ENCODE measurements around the gene MED19.
"Not testable (repeated sequence)": the region's sequence is repeated elsewhere in the genome, so short reads cannot be mapped to it uniquely, and the experiment has no call there.

The MED19 gene

GRCh38 chr11:57735619-57736298 lies 23.7 kb upstream of the MED19 start:
- Histone ChIP-seq H3K27me3 (ENCODE audit: insufficient read depth, low read depth, severe bottlenecking) (no peaks in the 10 kb centered on the region), H3K9me3 (ENCODE audit: severe bottlenecking) (no peaks in the 10 kb centered on the region), H3K27ac (no peak overlapping the region), H3K4me3 (ENCODE audit: low read depth, low read length) (no peak overlapping the region), H3K36me3 (peaks cover 40% of the 10 kb centered on the region)
- DNase-seq, result no peak
- TF ChIP-seq CTCF (IDR thresholded peaks at IDR 0.05; ENCODE audit: low read depth, low read length), result no peak

- H3K27me3 ChIP-seq (ENCODE audit: insufficient read depth, low read depth, severe bottlenecking), result no peaks in the 10 kb centered on the region
- no peaks in the 10 kb centered on the region for H3K9me3 ChIP-seq (ENCODE audit: severe bottlenecking)
- no peak for TF ChIP-seq CTCF (IDR thresholded peaks at IDR 0.05; ENCODE audit: low read depth, low read length)
- H3K27ac ChIP-seq, result no peak overlapping the region
- peaks cover 23% of the 10 kb centered on the region for H3K36me3 ChIP-seq
- H3K4me3 ChIP-seq (ENCODE audit: low read depth, low read length), result no peak overlapping the region
- no peak for DNase-seq
Measured at GRCh38 chr11:57732661-57733060, 20.6 kb upstream of the MED19 start.

- no peak for TF ChIP-seq CTCF (IDR thresholded peaks at IDR 0.05; ENCODE audit: low read depth, low read length)
- H3K27me3 ChIP-seq (ENCODE audit: insufficient read depth, low read depth, severe bottlenecking), result no peaks in the 10 kb centered on the region
- H3K36me3 ChIP-seq, result peaks cover 15% of the 10 kb centered on the region
- H3K27ac ChIP-seq, result no peak overlapping the region
- no peaks in the 10 kb centered on the region for H3K9me3 ChIP-seq (ENCODE audit: severe bottlenecking)
- DNase-seq, result no peak
- H3K4me3 ChIP-seq (ENCODE audit: low read depth, low read length), result no peak overlapping the region
Measured at GRCh38 chr11:57729479-57729878, 17.5 kb upstream of the MED19 start.

GRCh38 chr11:57728829-57729228 lies 16.8 kb upstream of the MED19 start:
- no peaks in the 10 kb centered on the region for H3K27me3 ChIP-seq (ENCODE audit: insufficient read depth, low read depth, severe bottlenecking)
- no peak overlapping the region for H3K4me3 ChIP-seq (ENCODE audit: low read depth, low read length)
- H3K9me3 ChIP-seq (ENCODE audit: severe bottlenecking), result no peaks in the 10 kb centered on the region
- no peak for DNase-seq
- H3K36me3 ChIP-seq, result peaks cover 16% of the 10 kb centered on the region
- H3K27ac ChIP-seq, result no peak overlapping the region
- no peak for TF ChIP-seq CTCF (IDR thresholded peaks at IDR 0.05; ENCODE audit: low read depth, low read length)

GRCh38 chr11:57727185-57727584 lies 15.2 kb upstream of the MED19 start:
- H3K27me3 ChIP-seq (ENCODE audit: insufficient read depth, low read depth, severe bottlenecking), result no peaks in the 10 kb centered on the region
- no peak overlapping the region for H3K27ac ChIP-seq
- H3K9me3 ChIP-seq (ENCODE audit: severe bottlenecking), result no peaks in the 10 kb centered on the region
- no peak for DNase-seq
- peaks cover 24% of the 10 kb centered on the region for H3K36me3 ChIP-seq
- no peak overlapping the region for H3K4me3 ChIP-seq (ENCODE audit: low read depth, low read length)
- TF ChIP-seq CTCF (IDR thresholded peaks at IDR 0.05; ENCODE audit: low read depth, low read length), result no peak

GRCh38 chr11:57716726-57717125 lies 4.7 kb upstream of the MED19 start:
- not testable (repeated sequence) for H3K27ac ChIP-seq; DNase-seq; H3K9me3 ChIP-seq (ENCODE audit: severe bottlenecking); H3K27me3 ChIP-seq (ENCODE audit: insufficient read depth, low read depth, severe bottlenecking); H3K4me3 ChIP-seq (ENCODE audit: low read depth, low read length)
- peaks cover 33% of the 10 kb centered on the region for H3K36me3 ChIP-seq

All from WERI-Rb-1 (cell line).